ENCODE data around the gene ZNF394.

DNA sequence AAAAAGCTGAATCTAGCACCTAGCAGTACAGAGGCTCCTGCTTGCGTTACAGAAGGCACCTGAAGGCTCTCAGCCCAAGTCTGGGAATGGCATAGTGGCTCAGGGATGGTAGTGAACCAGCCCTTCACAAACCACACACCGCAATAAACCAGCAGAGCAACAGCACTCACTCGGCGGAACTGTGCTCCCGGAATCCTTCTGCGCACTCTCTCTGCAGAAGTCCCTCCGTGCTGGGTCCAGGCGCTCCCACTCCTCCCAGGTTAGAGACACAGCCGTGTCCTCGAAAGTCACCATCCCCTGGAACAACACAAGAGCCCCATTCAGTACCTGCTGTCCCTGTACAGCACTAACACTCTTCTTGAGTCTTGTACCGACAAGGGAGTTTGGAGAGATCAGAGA is 1.5 kb downstream of the ZNF394 start:
- TF ChIP-seq CTCF (conservative IDR thresholded peaks at IDR 0.05; ENCODE audit: low read depth, low read length) (no peak), SMC3 (IDR thresholded peaks at IDR 0.05; ENCODE audit: low read depth, low read length) (no peak), RFX5 (IDR thresholded peaks at IDR 0.05; ENCODE audit: low read depth, low read length) (no peak), MAZ (IDR thresholded peaks at IDR 0.05; ENCODE audit: borderline replicate concordance, low read depth, low read length) (no peak), CEBPB (IDR thresholded peaks at IDR 0.05; ENCODE audit: low read depth, low read length) (no peak), BHLHE40 (IDR thresholded peaks at IDR 0.05; ENCODE audit: low read depth, low read length) (no peak), FOS (IDR thresholded peaks at IDR 0.05; ENCODE audit: low read depth, low read length) (no peak), MAFK (IDR thresholded peaks at IDR 0.05; ENCODE audit: low read depth, low read length) (no peak), RCOR1 (IDR thresholded peaks at IDR 0.05; ENCODE audit: insufficient replicate concordance, low read length) (no peak)
